Measurements from ENCODE around the gene ROBO4.

GRCh38 chr11:124935548-124936514 lies 38.2 kb upstream of the ROBO4 start, which contains the start of gene HEPACAM:
- TF ChIP-seq EGR1 (IDR thresholded peaks at IDR 0.05) (no peak), CEBPB (IDR thresholded peaks at IDR 0.05) (no peak), MAX (IDR thresholded peaks at IDR 0.05) (no peak), ZBTB7A (IDR thresholded peaks at IDR 0.05; ENCODE audit: low read depth) (no peak), TCF12 (IDR thresholded peaks at IDR 0.05; ENCODE audit: low read depth) (no peak), NFIC (IDR thresholded peaks at IDR 0.05) (no peak), REST (IDR thresholded peaks at IDR 0.05; ENCODE audit: low read depth) (no peak), YY1 (IDR thresholded peaks at IDR 0.05; ENCODE audit: low read depth) (no peak), EP300 (IDR thresholded peaks at IDR 0.05; ENCODE audit: borderline replicate concordance) (no peak), USF1 (IDR thresholded peaks at IDR 0.05) (no peak), TAF1 (IDR thresholded peaks at IDR 0.05; ENCODE audit: low read depth) (no peak), CREB1 (IDR thresholded peaks at IDR 0.05; ENCODE audit: low read depth) (no peak), RAD21 (IDR thresholded peaks at IDR 0.05; ENCODE audit: low read depth) (no peak)

Measured in Ishikawa (cell line).